BE2C (cell line): Measurements from ENCODE around the gene TRAFD1.

Source experiments
- DNase-seq: peaks from one replicate; pipeline ENCODE4 v3.0.0-alpha.2; 2020
- H3K27me3 ChIP-seq: fragments of 250-450 bp; sonication (Bioruptor Pico); 2 replicates; pipeline ENCODE4 v1.5.1; 2020; ENCODE audit warnings: mild to moderate bottlenecking
- H3K36me3 ChIP-seq: fragments of 250-450 bp; sonication (Bioruptor Pico); 2 replicates; pipeline ENCODE4 v1.5.1; 2020; ENCODE audit warnings: mild to moderate bottlenecking
- H3K4me1 ChIP-seq: fragments of 250-450 bp; sonication (Bioruptor Pico); 2 replicates; pipeline ENCODE4 v1.5.1; 2020
- H3K4me3 ChIP-seq: 2 replicates; pipeline ENCODE4 v1.5.1; 2011; ENCODE audit warnings: low read depth, low read length
- H3K9me3 ChIP-seq: fragments of 250-450 bp; sonication (Bioruptor Pico); 2 replicates; pipeline ENCODE4 v1.5.1; 2020
- CTCF ChIP-seq: IDR thresholded peaks from 2 replicates; pipeline ENCODE4 v1.5.1; 2012; ENCODE audit warnings: mild to moderate bottlenecking, low read depth, low read length

The TRAFD1 gene

GRCh38 chr12:112191201-112191600, 65.8 kb downstream of the TRAFD1 start:
- DNase-seq: no peak
- Histone ChIP-seq H3K9me3 (no peaks in the 10 kb centered on the region), H3K4me1 (no peaks in the 10 kb centered on the region), H3K27me3 (no peaks in the 10 kb centered on the region), H3K36me3 (peaks cover 36% of the 10 kb centered on the region), H3K4me3 (no peak overlapping the region)
- no peak for TF ChIP-seq CTCF

GRCh38 chr12:112191840-112192321, 66.5 kb downstream of the TRAFD1 start:
- no peak for TF ChIP-seq CTCF
- H3K36me3 ChIP-seq: peaks cover 34% of the 10 kb centered on the region
- H3K4me1 ChIP-seq: no peaks in the 10 kb centered on the region
- DNase-seq: no peak
- no peak overlapping the region for H3K4me3 ChIP-seq
- H3K9me3 ChIP-seq: no peaks in the 10 kb centered on the region
- H3K27me3 ChIP-seq: no peaks in the 10 kb centered on the region

GRCh38 chr12:112192475-112192874, 67.1 kb downstream of the TRAFD1 start:
- no peak for TF ChIP-seq CTCF
- H3K36me3 ChIP-seq: peaks cover 30% of the 10 kb centered on the region
- H3K4me3 ChIP-seq: no peak overlapping the region
- no peaks in the 10 kb centered on the region for H3K4me1 ChIP-seq
- DNase-seq: no peak
- H3K9me3 ChIP-seq: no peaks in the 10 kb centered on the region
- H3K27me3 ChIP-seq: no peaks in the 10 kb centered on the region

GRCh38 chr12:112194601-112195247, 69.4 kb downstream of the TRAFD1 start:
- TF ChIP-seq CTCF: no peak
- H3K9me3 ChIP-seq: no peaks in the 10 kb centered on the region
- H3K36me3 ChIP-seq: peaks cover 37% of the 10 kb centered on the region
- H3K27me3 ChIP-seq: no peaks in the 10 kb centered on the region
- H3K4me1 ChIP-seq: no peaks in the 10 kb centered on the region
- H3K4me3 ChIP-seq: no peak overlapping the region
- DNase-seq: no peak

- H3K36me3 ChIP-seq: peaks cover 36% of the 10 kb centered on the region
- H3K9me3 ChIP-seq: no peaks in the 10 kb centered on the region
- no peaks in the 10 kb centered on the region for H3K27me3 ChIP-seq
- TF ChIP-seq CTCF: no peak
- H3K4me3 ChIP-seq: no peak overlapping the region
- no peak for DNase-seq
- H3K4me1 ChIP-seq: no peaks in the 10 kb centered on the region
These were observed 71.0 kb downstream of the TRAFD1 start for GRCh38 chr12:112196196-112196875.

GRCh38 chr12:112198120-112198733, 72.9 kb downstream of the TRAFD1 start:
- H3K4me1 ChIP-seq: no peaks in the 10 kb centered on the region
- no peak overlapping the region for H3K4me3 ChIP-seq
- DNase-seq: peak; percentile 80
- TF ChIP-seq CTCF: peak; percentile 84
- no peaks in the 10 kb centered on the region for H3K27me3 ChIP-seq
- peaks cover 27% of the 10 kb centered on the region for H3K36me3 ChIP-seq
- no peaks in the 10 kb centered on the region for H3K9me3 ChIP-seq
